ENCODE results near the gene INS. TPM values are rescaled to one million over a fixed set of nuclear protein-coding genes. Genes with fewer than 3 reads are reported as not detected.

The INS gene
- total and polyA plus RNA-seq, 2 donors from 2014 or later: not detected

GRCh38 chr11:2169626-2170570 lies 8.9 kb upstream of the INS start:
- no peak for DNase-seq
- FAIRE-seq: no peak
- intact Hi-C loops (cut with DNase I): no loop called here

GRCh38 chr11:2169005-2169378 lies 8.0 kb upstream of the INS start:
- Histone ChIP-seq H3K4me1 (ENCODE audit: control insufficient read depth in 2 of 3, insufficient read depth in 2 of 3, low read depth in 1 of 3, low read length in 3 of 3) (no peaks in the 10 kb centered on the region), H3K9me3 (ENCODE audit: control insufficient read depth in 2 of 3, insufficient read depth in 1 of 3, low read length in 3 of 3) (no peaks in the 10 kb centered on the region), H3K9ac (ENCODE audit: low read length in 3 of 3) (no peak overlapping the region), H3K4me3 (ENCODE audit: low read length in 3 of 3) (no peak overlapping the region), H3K27me3 (ENCODE audit: control insufficient read depth, insufficient read depth, low read length) (no peaks in the 10 kb centered on the region), H3K36me3 (ENCODE audit: control insufficient read depth in 2 of 3, insufficient read depth in 3 of 3, low read length in 3 of 3) (no peaks in the 10 kb centered on the region), H3K27ac (ENCODE audit: low read depth in 2 of 2, low read length in 2 of 2) (no peak overlapping the region)
- intact Hi-C loops (cut with DNase I): no loop called here
- TF ChIP-seq CTCF (IDR thresholded peaks at IDR 0.05; ENCODE audit: borderline replicate concordance, extremely low read depth, insufficient read depth): no peak
- no peak for FAIRE-seq
- DNase-seq: peak in 1 of 5 donors; percentile 82

More at GRCh38 chr11:2169626-2170570, 8.9 kb upstream of the INS start:
- H3K9me3 ChIP-seq (ENCODE audit: control insufficient read depth in 2 of 3, insufficient read depth in 1 of 3, low read length in 3 of 3): no peaks in the 10 kb centered on the region
- no peak overlapping the region for H3K4me3 ChIP-seq (ENCODE audit: low read length in 3 of 3)
- no peak overlapping the region for H3K9ac ChIP-seq (ENCODE audit: low read length in 3 of 3)
- no peak overlapping the region for H3K27ac ChIP-seq (ENCODE audit: low read depth in 2 of 2, low read length in 2 of 2)
- H3K4me1 ChIP-seq (ENCODE audit: control insufficient read depth in 2 of 3, insufficient read depth in 2 of 3, low read depth in 1 of 3, low read length in 3 of 3): no peaks in the 10 kb centered on the region
- H3K36me3 ChIP-seq (ENCODE audit: control insufficient read depth in 2 of 3, insufficient read depth in 3 of 3, low read length in 3 of 3): no peaks in the 10 kb centered on the region
- TF ChIP-seq CTCF (IDR thresholded peaks at IDR 0.05; ENCODE audit: borderline replicate concordance, extremely low read depth, insufficient read depth): no peak
- no peaks in the 10 kb centered on the region for H3K27me3 ChIP-seq (ENCODE audit: control insufficient read depth, insufficient read depth, low read length)

- DNase-seq (no peak), FAIRE-seq (no peak)
- H3K4me3 ChIP-seq (ENCODE audit: low read length in 3 of 3): no peak overlapping the region
- H3K27me3 ChIP-seq (ENCODE audit: control insufficient read depth, insufficient read depth, low read length): no peaks in the 10 kb centered on the region
- H3K9ac ChIP-seq (ENCODE audit: low read length in 3 of 3): no peak overlapping the region
- intact Hi-C loops (cut with DNase I): no loop called here
- no peak for TF ChIP-seq CTCF (IDR thresholded peaks at IDR 0.05; ENCODE audit: borderline replicate concordance, extremely low read depth, insufficient read depth)
- H3K36me3 ChIP-seq (ENCODE audit: control insufficient read depth in 2 of 3, insufficient read depth in 3 of 3, low read length in 3 of 3): no peaks in the 10 kb centered on the region
- H3K9me3 ChIP-seq (ENCODE audit: control insufficient read depth in 2 of 3, insufficient read depth in 1 of 3, low read length in 3 of 3): no peaks in the 10 kb centered on the region
- H3K4me1 ChIP-seq (ENCODE audit: control insufficient read depth in 2 of 3, insufficient read depth in 2 of 3, low read depth in 1 of 3, low read length in 3 of 3): no peaks in the 10 kb centered on the region
- no peak overlapping the region for H3K27ac ChIP-seq (ENCODE audit: low read depth in 2 of 2, low read length in 2 of 2)
Observed at GRCh38 chr11:2168286-2169004, 7.4 kb upstream of the INS start.
